ENCODE data around the gene DECR2.

The DECR2 gene

GRCh38 chr16:450785-451512 lies 49.3 kb downstream of the DECR2 start:
- DNase-seq: no peak

- DNase-seq: no peak
Observed at GRCh38 chr16:454397-454940, 52.8 kb downstream of the DECR2 start.

GRCh38 chr16:455453-455852 lies 53.8 kb downstream of the DECR2 start:
- DNase-seq: no peak

- DNase-seq: no peak
Observed at GRCh38 chr16:456891-457483, 55.3 kb downstream of the DECR2 start.

- no peak for DNase-seq
Observed at GRCh38 chr16:457732-458400, 56.2 kb downstream of the DECR2 start.

GRCh38 chr16:459761-460160 lies 58.1 kb downstream of the DECR2 start:
- DNase-seq: no peak

- DNase-seq: no peak
Observed at GRCh38 chr16:460787-461186, 59.1 kb downstream of the DECR2 start.
